Choroid plexus epithelial cell (primary cell): ENCODE measurements around the gene GABRB2.

Experiments
- DNase-seq: peaks from one replicate; pipeline ENCODE4 v3.0.0-alpha.2; 2010; ENCODE audit warnings: low read depth
- H3K4me3 ChIP-seq: 2 replicates; pipeline ENCODE4 v1.5.1; 2011; ENCODE audit warnings: low read depth, mild to moderate bottlenecking, control low read depth, low read length, moderate library complexity
- TF ChIP-seq, protein P1 (sequence below): conservative IDR thresholded peaks from 2 replicates; pipeline ENCODE4 v1.5.1; 2011; ENCODE audit warnings: low read depth, mild to moderate bottlenecking, control low read depth, inconsistent platforms, low read length, moderate library complexity

GABRB2 gene

DNA sequence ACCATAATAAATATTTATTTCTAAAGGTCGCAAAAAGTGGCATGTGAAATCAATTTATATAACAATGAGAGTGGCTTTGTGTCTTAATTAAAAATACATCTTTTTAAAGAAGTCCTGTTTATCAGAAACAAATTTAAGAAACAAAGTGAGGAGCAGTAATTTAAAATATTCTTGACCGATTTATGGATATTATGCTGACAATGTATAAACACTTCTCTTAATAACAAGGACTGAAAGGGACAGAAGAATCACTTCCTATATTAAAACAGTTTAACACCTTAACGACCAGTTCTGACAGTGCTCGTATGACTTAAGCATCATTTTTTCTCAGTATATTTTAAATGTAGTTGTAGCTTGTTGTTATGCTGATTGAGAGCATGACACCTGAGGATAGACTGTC is 149.1 kb downstream of the GABRB2 start:
- TF ChIP-seq, protein P1, sequence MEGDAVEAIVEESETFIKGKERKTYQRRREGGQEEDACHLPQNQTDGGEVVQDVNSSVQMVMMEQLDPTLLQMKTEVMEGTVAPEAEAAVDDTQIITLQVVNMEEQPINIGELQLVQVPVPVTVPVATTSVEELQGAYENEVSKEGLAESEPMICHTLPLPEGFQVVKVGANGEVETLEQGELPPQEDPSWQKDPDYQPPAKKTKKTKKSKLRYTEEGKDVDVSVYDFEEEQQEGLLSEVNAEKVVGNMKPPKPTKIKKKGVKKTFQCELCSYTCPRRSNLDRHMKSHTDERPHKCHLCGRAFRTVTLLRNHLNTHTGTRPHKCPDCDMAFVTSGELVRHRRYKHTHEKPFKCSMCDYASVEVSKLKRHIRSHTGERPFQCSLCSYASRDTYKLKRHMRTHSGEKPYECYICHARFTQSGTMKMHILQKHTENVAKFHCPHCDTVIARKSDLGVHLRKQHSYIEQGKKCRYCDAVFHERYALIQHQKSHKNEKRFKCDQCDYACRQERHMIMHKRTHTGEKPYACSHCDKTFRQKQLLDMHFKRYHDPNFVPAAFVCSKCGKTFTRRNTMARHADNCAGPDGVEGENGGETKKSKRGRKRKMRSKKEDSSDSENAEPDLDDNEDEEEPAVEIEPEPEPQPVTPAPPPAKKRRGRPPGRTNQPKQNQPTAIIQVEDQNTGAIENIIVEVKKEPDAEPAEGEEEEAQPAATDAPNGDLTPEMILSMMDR: no peak
- no peak overlapping the region for H3K4me3 ChIP-seq
- no peak for DNase-seq

DNA sequence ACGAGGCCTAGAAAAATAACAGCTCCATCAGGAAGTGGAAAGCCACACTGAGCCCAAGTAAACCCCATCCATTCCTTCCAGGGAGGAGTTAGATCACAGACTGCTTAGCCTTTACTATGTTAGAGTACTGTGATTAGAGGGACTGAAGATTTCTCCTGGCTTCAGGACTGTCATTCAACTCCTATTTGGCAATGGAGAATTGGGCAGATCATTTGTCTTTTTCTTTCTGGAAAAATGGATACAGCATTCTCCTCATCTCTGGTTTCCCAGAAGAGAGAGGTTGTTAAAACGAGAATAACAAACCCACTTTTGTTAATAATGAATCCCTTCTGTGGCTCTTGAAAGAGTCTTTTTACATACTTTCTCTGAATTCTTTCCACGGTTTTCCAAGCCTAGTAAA is 150.4 kb downstream of the GABRB2 start:
- no peak overlapping the region for H3K4me3 ChIP-seq
- DNase-seq: no peak
- TF ChIP-seq, protein P1: no peak

- TF ChIP-seq, protein P1: no peak
- no peak for DNase-seq
- no peak overlapping the region for H3K4me3 ChIP-seq
These were observed 154.8 kb downstream of the GABRB2 start for GRCh38 chr5:161391724-161392123.

GRCh38 chr5:161391016-161391415 is 155.5 kb downstream of the GABRB2 start:
- TF ChIP-seq, protein P1: no peak
- DNase-seq: no peak
- H3K4me3 ChIP-seq: no peak overlapping the region

GRCh38 chr5:161387121-161387520 is 159.4 kb downstream of the GABRB2 start:
- TF ChIP-seq, protein P1: no peak
- no peak overlapping the region for H3K4me3 ChIP-seq
- no peak for DNase-seq

DNA sequence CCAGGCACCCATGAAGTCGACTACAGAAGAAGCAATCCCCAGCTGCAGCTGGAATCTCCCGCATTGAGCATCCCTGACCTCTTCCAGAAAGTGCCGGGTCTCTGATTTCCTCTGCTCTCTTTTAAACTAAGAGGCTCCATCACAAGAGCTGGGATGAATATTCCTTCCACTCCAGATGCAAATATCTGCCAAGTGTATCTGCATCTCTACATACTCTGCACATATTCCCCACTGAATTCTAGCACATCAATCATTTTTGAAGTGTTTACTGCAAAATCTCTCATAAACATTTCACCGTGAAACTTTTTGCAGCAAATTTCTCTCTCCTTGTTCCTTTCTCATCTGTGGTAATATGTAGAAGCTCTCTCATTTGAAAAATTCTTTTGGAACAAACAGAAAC is 161.5 kb downstream of the GABRB2 start:
- H3K4me3 ChIP-seq: no peak overlapping the region
- TF ChIP-seq, protein P1: no peak
- DNase-seq: no peak

- TF ChIP-seq, protein P1: no peak
- DNase-seq: no peak
- no peak overlapping the region for H3K4me3 ChIP-seq
These were observed 163.8 kb downstream of the GABRB2 start for GRCh38 chr5:161382685-161383084.
